Activated T-cell treated with anti-CD3 and anti-CD28 coated beads, Interleukin-2, amount 50 U/mL, for 4 hours (primary cell): ENCODE results near the gene PAK1. TPM values are rescaled to one million over a fixed set of nuclear protein-coding genes. Genes with fewer than 3 reads are reported as not detected.

ENCODE experiments used
- ATAC-seq, 2 donors: fragments of 200-7000 bp; cut with Tn5 transposase; one replicate each; pipeline ENCODE4 v1.10.0; 2021
- DNase-seq: peaks from one replicate; pipeline ENCODE4 v3.0.0-alpha.2; 2020
- H3K27me3 Mint-ChIP-seq: one replicate; pipeline ENCODE4 v1.8.0; 2021; ENCODE audit warnings: low read depth, mixed read lengths
- H3K36me3 Mint-ChIP-seq: one replicate; pipeline ENCODE4 v1.8.0; 2022; ENCODE audit warnings: mixed read lengths; ENCODE audit not compliant: insufficient read depth
- H3K4me1 Mint-ChIP-seq: one replicate; pipeline ENCODE4 v1.8.0; 2021; ENCODE audit warnings: low read depth, mixed read lengths
- H3K4me3 Mint-ChIP-seq: one replicate; pipeline ENCODE4 v1.8.0; 2021; ENCODE audit warnings: mild to moderate bottlenecking, moderate library complexity, mixed read lengths
- H3K9me3 Mint-ChIP-seq: one replicate; pipeline ENCODE4 v1.8.0; 2021; ENCODE audit warnings: mixed read lengths
- total RNA-seq, 3 donors: library from RNA; stranded (reverse); gene quantifications; one replicate each; pipeline ENCODE4 v1.2.1, GENCODE V29; 2021

The PAK1 gene
- total RNA-seq, 3 donors from 2014 or later = 14.2 to 17.4 (median 15.3) TPM

- Mint-ChIP-seq H3K9me3 (no peaks in the 10 kb centered on the region), H3K4me1 (no peaks in the 10 kb centered on the region), H3K36me3 (no peaks in the 10 kb centered on the region), H3K27me3 (peaks cover 1% of the 10 kb centered on the region), H3K4me3 (no peak overlapping the region)
- DNase-seq (no peak), ATAC-seq (no peak)
Measured at GRCh38 chr11:77436969-77437368, 36.9 kb downstream of the PAK1 start.

- no peak for DNase-seq
- Mint-ChIP-seq H3K36me3 (no peaks in the 10 kb centered on the region), H3K4me3 (no peak overlapping the region), H3K27me3 (peaks cover 2% of the 10 kb centered on the region), H3K9me3 (no peaks in the 10 kb centered on the region), H3K4me1 (no peaks in the 10 kb centered on the region)
- ATAC-seq = no peak
Measured at GRCh38 chr11:77436506-77436905, 37.4 kb downstream of the PAK1 start.

GRCh38 chr11:77435972-77436371, 37.9 kb downstream of the PAK1 start:
- DNase-seq = no peak
- H3K27me3 Mint-ChIP-seq = peaks cover 4% of the 10 kb centered on the region
- H3K4me1 Mint-ChIP-seq = no peaks in the 10 kb centered on the region
- H3K9me3 Mint-ChIP-seq = no peaks in the 10 kb centered on the region
- no peaks in the 10 kb centered on the region for H3K36me3 Mint-ChIP-seq
- H3K4me3 Mint-ChIP-seq = no peak overlapping the region
- ATAC-seq = no peak

GRCh38 chr11:77431813-77432212, 42.1 kb downstream of the PAK1 start:
- no peaks in the 10 kb centered on the region for H3K9me3 Mint-ChIP-seq
- DNase-seq (no peak), ATAC-seq (no peak)

GRCh38 chr11:77428598-77428997, 45.3 kb downstream of the PAK1 start:
- DNase-seq (no peak), ATAC-seq (no peak)
- Mint-ChIP-seq H3K36me3 (no peaks in the 10 kb centered on the region), H3K9me3 (no peaks in the 10 kb centered on the region), H3K4me1 (no peaks in the 10 kb centered on the region), H3K27me3 (peaks cover 9% of the 10 kb centered on the region), H3K4me3 (no peak overlapping the region)

More at GRCh38 chr11:77431813-77432212, 42.1 kb downstream of the PAK1 start:
- Mint-ChIP-seq H3K36me3 (no peaks in the 10 kb centered on the region), H3K4me3 (no peak overlapping the region), H3K4me1 (no peaks in the 10 kb centered on the region), H3K27me3 (peaks cover 7% of the 10 kb centered on the region)

- Mint-ChIP-seq H3K4me3 (no peak overlapping the region), H3K9me3 (no peaks in the 10 kb centered on the region)
Measured at GRCh38 chr11:77425346-77425745, 48.5 kb downstream of the PAK1 start.

GRCh38 chr11:77424644-77425043, 49.2 kb downstream of the PAK1 start:
- no peak overlapping the region for H3K4me3 Mint-ChIP-seq
- H3K4me1 Mint-ChIP-seq = no peaks in the 10 kb centered on the region
- H3K36me3 Mint-ChIP-seq = no peaks in the 10 kb centered on the region
- peaks cover 5% of the 10 kb centered on the region for H3K27me3 Mint-ChIP-seq
- DNase-seq (no peak), ATAC-seq (no peak)
- no peaks in the 10 kb centered on the region for H3K9me3 Mint-ChIP-seq

More at GRCh38 chr11:77425346-77425745, 48.5 kb downstream of the PAK1 start:
- Mint-ChIP-seq H3K4me1 (no peaks in the 10 kb centered on the region), H3K36me3 (no peaks in the 10 kb centered on the region), H3K27me3 (peaks cover 5% of the 10 kb centered on the region)
- ATAC-seq (no peak), DNase-seq (no peak)

- H3K36me3 Mint-ChIP-seq = no peaks in the 10 kb centered on the region
- no peaks in the 10 kb centered on the region for H3K9me3 Mint-ChIP-seq
- no peak overlapping the region for H3K4me3 Mint-ChIP-seq
- H3K27me3 Mint-ChIP-seq = peaks cover 5% of the 10 kb centered on the region
- DNase-seq (no peak), ATAC-seq (no peak)
- H3K4me1 Mint-ChIP-seq = peaks cover 1% of the 10 kb centered on the region
Measured at GRCh38 chr11:77423624-77424023, 50.3 kb downstream of the PAK1 start.

- DNase-seq (no peak), ATAC-seq (no peak)
- Mint-ChIP-seq H3K27me3 (peaks cover 3% of the 10 kb centered on the region), H3K9me3 (no peaks in the 10 kb centered on the region), H3K4me1 (peaks cover 3% of the 10 kb centered on the region), H3K36me3 (no peaks in the 10 kb centered on the region), H3K4me3 (no peak overlapping the region)
Measured at GRCh38 chr11:77422687-77423086, 51.2 kb downstream of the PAK1 start.

GRCh38 chr11:77421041-77421723, 52.7 kb downstream of the PAK1 start:
- no peaks in the 10 kb centered on the region for H3K9me3 Mint-ChIP-seq
- ATAC-seq = no peak
- no peak for DNase-seq
- H3K27me3 Mint-ChIP-seq = peaks cover 3% of the 10 kb centered on the region
- peaks cover 3% of the 10 kb centered on the region for H3K4me1 Mint-ChIP-seq
- no peak overlapping the region for H3K4me3 Mint-ChIP-seq
- H3K36me3 Mint-ChIP-seq = no peaks in the 10 kb centered on the region

- no peaks in the 10 kb centered on the region for H3K36me3 Mint-ChIP-seq
- H3K27me3 Mint-ChIP-seq = no peaks in the 10 kb centered on the region
- ATAC-seq (no peak), DNase-seq (no peak)
- no peaks in the 10 kb centered on the region for H3K9me3 Mint-ChIP-seq
- no peak overlapping the region for H3K4me3 Mint-ChIP-seq
- H3K4me1 Mint-ChIP-seq = peaks cover 3% of the 10 kb centered on the region
Measured at GRCh38 chr11:77418971-77419597, 54.8 kb downstream of the PAK1 start.

GRCh38 chr11:77418155-77418970, 55.5 kb downstream of the PAK1 start:
- no peak for ATAC-seq
- H3K36me3 Mint-ChIP-seq = no peaks in the 10 kb centered on the region
- no peaks in the 10 kb centered on the region for H3K27me3 Mint-ChIP-seq
- H3K9me3 Mint-ChIP-seq = no peaks in the 10 kb centered on the region
- no peak for DNase-seq
- H3K4me1 Mint-ChIP-seq = peaks cover 3% of the 10 kb centered on the region
- H3K4me3 Mint-ChIP-seq = no peak overlapping the region

GRCh38 chr11:77416357-77416756, 57.5 kb downstream of the PAK1 start:
- Mint-ChIP-seq H3K27me3 (no peaks in the 10 kb centered on the region), H3K9me3 (no peaks in the 10 kb centered on the region), H3K36me3 (no peaks in the 10 kb centered on the region), H3K4me3 (no peak overlapping the region), H3K4me1 (peaks cover 15% of the 10 kb centered on the region)
- ATAC-seq (no peak), DNase-seq (no peak)

GRCh38 chr11:77413850-77414460, 59.9 kb downstream of the PAK1 start:
- H3K9me3 Mint-ChIP-seq = no peaks in the 10 kb centered on the region
- ATAC-seq = no peak
- no peaks in the 10 kb centered on the region for H3K36me3 Mint-ChIP-seq
- no peak for DNase-seq
- H3K4me1 Mint-ChIP-seq = peaks cover 33% of the 10 kb centered on the region
- no peak overlapping the region for H3K4me3 Mint-ChIP-seq
- no peaks in the 10 kb centered on the region for H3K27me3 Mint-ChIP-seq
